Measurements from ENCODE around the gene ARMC3.

- TF ChIP-seq CTCF (IDR thresholded peaks at IDR 0.05) (no peak), POLR2A (IDR thresholded peaks at IDR 0.05) (no peak)
Observed at GRCh38 chr10:22906767-22907166, 21.1 kb upstream of the ARMC3 start.

All from adrenal gland (tissue), 5 donors.